IMR-90 (cell line): ENCODE data around the gene KBTBD8. TPM values are rescaled to one million over a fixed set of nuclear protein-coding genes. Genes with fewer than 3 reads are reported as not detected.
A peak's percentile ranks its signal among the peaks of the same experiment; 100 is the strongest.

Experiments used
- ATAC-seq: fragments of 200-7000 bp; cut with Tn5 transposase; 2 replicates; pipeline ENCODE4 v1.9.1; 2020; ENCODE audit warnings: low read depth, mild to moderate bottlenecking, moderate library complexity
- BruUV-seq: library from RNA; stranded (reverse); fragments of 400-500 nt; replicated peaks from 2 replicates; lab custom pipeline; 2021; lab: Mats Ljungman, UMichigan
- CTCF ChIA-PET: fragments of 300-600 bp; formaldehyde crosslinking; extraction: SDS; loops from one replicate; lab custom pipeline; 2021; ENCODE audit warnings: antibody characterized with exemption; lab: Yijun Ruan, JAX
- POLR2A ChIA-PET: fragments of 300-600 bp; sonication (Branson Sonifier 250); formaldehyde crosslinking; loops from one replicate; lab custom pipeline; 2022; ENCODE audit warnings: antibody characterized with exemption; ENCODE audit not compliant: unreplicated experiment; lab: Charles Lee
- DNase-seq: peaks from one replicate; pipeline ENCODE4 v3.0.0; 2013
- H2AFZ ChIP-seq: replicated peaks from 2 replicates; pipeline ENCODE3; 2013; ENCODE audit warnings: low read length, mild to moderate bottlenecking; ENCODE audit not compliant: poor library complexity
- H2AK5ac ChIP-seq: 2 replicates; pipeline ENCODE4 v1.6.1; 2013; ENCODE audit warnings: low read depth, low read length, inconsistent platforms
- H2AK9ac ChIP-seq: replicated peaks from 2 replicates; pipeline ENCODE3; 2013; ENCODE audit warnings: mild to moderate bottlenecking, low read depth, low read length, moderate library complexity; ENCODE audit not compliant: poor library complexity
- H2BK120ac ChIP-seq: 2 replicates; pipeline ENCODE4 v1.6.1; 2013; ENCODE audit warnings: low read depth, low read length, inconsistent platforms
- H2BK15ac ChIP-seq: 3 replicates; pipeline ENCODE4 v1.6.1; 2013; ENCODE audit warnings: low read depth, low read length, inconsistent platforms
- H2BK20ac ChIP-seq: 2 replicates; pipeline ENCODE4 v1.6.1; 2013; ENCODE audit warnings: low read depth, mild to moderate bottlenecking, inconsistent platforms, low read length, moderate library complexity
- H2BK5ac ChIP-seq: 2 replicates; pipeline ENCODE4 v1.6.1; 2013; ENCODE audit warnings: mild to moderate bottlenecking, low read depth, low read length, inconsistent platforms; ENCODE audit not compliant: poor library complexity, severe bottlenecking
- H3K14ac ChIP-seq: replicated peaks from 2 replicates; pipeline ENCODE4 v1.6.1; 2013; ENCODE audit warnings: low read depth, low read length, inconsistent platforms
- H3K18ac ChIP-seq: 2 replicates; pipeline ENCODE4 v1.6.1; 2013; ENCODE audit warnings: low read depth, low read length, control low read depth
- H3K23ac ChIP-seq: 2 replicates; pipeline ENCODE4 v1.6.1; 2013; ENCODE audit warnings: low read depth, low read length, inconsistent platforms
- H3K27ac ChIP-seq: 2 replicates; pipeline ENCODE4 v1.5.1; 2013; ENCODE audit warnings: mild to moderate bottlenecking, control low read depth, low read length; ENCODE audit not compliant: insufficient read depth
- H3K27me3 ChIP-seq: 2 replicates; pipeline ENCODE4 v1.6.1; 2013; ENCODE audit warnings: low read length; ENCODE audit not compliant: control insufficient read depth, insufficient read depth
- H3K36me3 ChIP-seq: 2 replicates; pipeline ENCODE4 v1.6.1; 2013; ENCODE audit warnings: low read length, mixed read lengths; ENCODE audit not compliant: control insufficient read depth, insufficient read depth
- H3K4ac ChIP-seq: 2 replicates; pipeline ENCODE4 v1.6.1; 2013; ENCODE audit warnings: low read depth, low read length, inconsistent platforms
- H3K4me1 ChIP-seq: 2 replicates; pipeline ENCODE4 v1.6.1; 2013; ENCODE audit warnings: low read length, mixed read lengths; ENCODE audit not compliant: control insufficient read depth, insufficient read depth
- H3K4me2 ChIP-seq: 2 replicates; pipeline ENCODE4 v1.6.1; 2013; ENCODE audit warnings: low read depth, mild to moderate bottlenecking, control low read depth, low read length, moderate library complexity
- H3K4me3 ChIP-seq: 2 replicates; pipeline ENCODE4 v1.5.1; 2013; ENCODE audit warnings: low read depth, mild to moderate bottlenecking, control low read depth, low read length, moderate library complexity; ENCODE audit not compliant: insufficient read depth
- H3K56ac ChIP-seq: 2 replicates; pipeline ENCODE4 v1.6.1; 2013; ENCODE audit warnings: low read length, inconsistent platforms; ENCODE audit not compliant: insufficient read depth; ENCODE audit errors: extremely low read depth
- H3K79me1 ChIP-seq, 2 experiments: 2 replicates each; pipeline ENCODE4 v1.6.1; 2013; ENCODE audit warnings: low read length in 2 of 2, inconsistent platforms in 1 of 2, low read depth in 1 of 2
- H3K9ac ChIP-seq: 2 replicates; pipeline ENCODE4 v1.6.1; 2013; ENCODE audit warnings: low read depth, low read length, control low read depth
- H3K9me1 ChIP-seq: 2 replicates; pipeline ENCODE4 v1.6.1; 2013; ENCODE audit warnings: low read length, inconsistent platforms; ENCODE audit not compliant: insufficient read depth
- H3K9me3 ChIP-seq: 2 replicates; pipeline ENCODE4 v1.6.1; 2013; ENCODE audit warnings: low read length; ENCODE audit not compliant: control insufficient read depth, insufficient read depth
- H4K20me1 ChIP-seq: 2 replicates; pipeline ENCODE4 v1.6.1; 2013; ENCODE audit warnings: low read length, inconsistent platforms; ENCODE audit not compliant: insufficient read depth
- H4K5ac ChIP-seq: 2 replicates; pipeline ENCODE4 v1.6.1; 2013; ENCODE audit warnings: mild to moderate bottlenecking, low read depth, low read length, control low read depth
- H4K8ac ChIP-seq, 2 experiments: 2 replicates each; pipeline ENCODE4 v1.6.1; 2013; ENCODE audit warnings: low read depth in 2 of 2, low read length in 2 of 2, control low read depth in 1 of 2, inconsistent platforms in 1 of 2
- H4K91ac ChIP-seq: 2 replicates; pipeline ENCODE4 v1.6.1; 2013; ENCODE audit warnings: low read depth, low read length, inconsistent platforms; ENCODE audit not compliant: insufficient read depth
- BHLHE40 ChIP-seq: fragments of 150-350 bp; IDR thresholded peaks from 2 replicates; pipeline ENCODE4 v1.6.1; 2016; ENCODE audit warnings: mild to moderate bottlenecking, low read depth, low read length
- CEBPB ChIP-seq: IDR thresholded peaks from 2 replicates; pipeline ENCODE4 v1.6.1; 2012; ENCODE audit warnings: low read depth, low read length, improper control_type of control experiment
- CTCF ChIP-seq: conservative IDR thresholded peaks from 2 replicates; pipeline ENCODE4 v1.5.1; 2012; ENCODE audit warnings: mild to moderate bottlenecking, low read depth, low read length, improper control_type of control experiment
- FOS ChIP-seq: fragments of 150-350 bp; IDR thresholded peaks from 2 replicates; pipeline ENCODE4 v1.6.1; 2016; ENCODE audit warnings: low read depth, low read length
- MAFK ChIP-seq: IDR thresholded peaks from 2 replicates; pipeline ENCODE4 v1.6.1; 2012; ENCODE audit warnings: low read depth, low read length, improper control_type of control experiment
- MXI1 ChIP-seq: IDR thresholded peaks from 2 replicates; pipeline ENCODE4 v1.6.1; 2012; ENCODE audit warnings: low read depth, mild to moderate bottlenecking, low read length, moderate library complexity, borderline replicate concordance
- NFE2L2 ChIP-seq: fragments of 150-350 bp; IDR thresholded peaks from 2 replicates; pipeline ENCODE4 v1.6.1; 2016; ENCODE audit warnings: low read depth, mild to moderate bottlenecking, low read length
- POLR2A ChIP-seq: IDR thresholded peaks from 2 replicates; pipeline ENCODE4 v1.6.1; 2012; ENCODE audit warnings: mild to moderate bottlenecking, low read depth, low read length
- RAD21 ChIP-seq: IDR thresholded peaks from 2 replicates; pipeline ENCODE4 v1.6.1; 2012; ENCODE audit warnings: low read length, improper control_type of control experiment
- RCOR1 ChIP-seq: IDR thresholded peaks from 2 replicates; pipeline ENCODE4 v1.6.1; 2012; ENCODE audit warnings: mild to moderate bottlenecking, low read length, improper control_type of control experiment; ENCODE audit not compliant: insufficient replicate concordance
- RFX5 ChIP-seq: IDR thresholded peaks from 2 replicates; pipeline ENCODE4 v1.8.0; 2012; ENCODE audit warnings: low read depth, mild to moderate bottlenecking, low read length, moderate library complexity
- SMC3 ChIP-seq: fragments of 150-350 bp; IDR thresholded peaks from 2 replicates; pipeline ENCODE4 v1.6.1; 2016; ENCODE audit warnings: low read depth, mild to moderate bottlenecking, antibody characterized with exemption, low read length, moderate library complexity
- WGBS, 2 experiments: methylation state at CpG; one replicate each; pipeline versions ENCODE4 v1.1.5 to v1.1.7; 2013; ENCODE audit warnings: missing lambda C conversion rate in 2 of 2; ENCODE audit not compliant: insufficient read length in 1 of 2; ENCODE audit errors: extremely low coverage in 2 of 2; 5-methylcytosine and 5-hydroxymethylcytosine counted together
- dilution Hi-C: fragments of 300-500 bp; cut with HindIII; formaldehyde crosslinking; loops from one replicate; pipeline ENCODE4 v1.14.3; 2018; ENCODE audit warnings: low sequenced_read_pairs; ENCODE audit not compliant: unreplicated experiment
- in situ Hi-C: fragments of 300-500 bp; cut with MboI; formaldehyde crosslinking; loops from 3 replicates; pipeline ENCODE4 v1.14.3; 2019; ENCODE audit warnings: low sequenced_read_pairs, inconsistent platforms, mixed read lengths
- intact Hi-C: fragments of 100-400 bp; cut with micrococcal nuclease; formaldehyde crosslinking; loops from 2 replicates; pipeline ENCODE4 v1.10.0; 2022
- polyA plus RNA-seq, 3 experiments: library from polyadenylated mRNA; depleted of rRNA; stranded (reverse); fragments of >200 nt; gene quantifications; 2 replicates each; pipeline ENCODE4 v1.2.3, GENCODE V29; 2012; ENCODE audit warnings: low replicate concordance in 1 of 3
- total RNA-seq: library from RNA; depleted of rRNA; stranded (reverse); fragments of >200 nt; gene quantifications from 2 replicates; pipeline ENCODE4 v1.2.3, GENCODE V29; 2012

KBTBD8 gene
- total and polyA plus RNA-seq, 2 of the 4 experiments (the other 2 are of a cell fraction) = 1.5 to 8.6 TPM

- Histone ChIP-seq H3K9me1 (no peaks in the 10 kb centered on the region), H2AK9ac (no peak overlapping the region), H3K14ac (no peak overlapping the region), H3K4ac (no peak overlapping the region), H4K20me1 (no peaks in the 10 kb centered on the region), H3K27ac (no peak overlapping the region), H3K18ac (no peak overlapping the region), H3K56ac (no peak overlapping the region), H4K5ac (no peak overlapping the region), H4K91ac (no peak overlapping the region), H3K9ac (no peak overlapping the region), H3K4me2 (no peak overlapping the region), H3K9me3 (no peaks in the 10 kb centered on the region), H3K79me1 (no peaks in the 10 kb centered on the region), H2AFZ (no peak overlapping the region), H2BK15ac (no peak overlapping the region), H2BK5ac (no peak overlapping the region), H3K36me3 (no peaks in the 10 kb centered on the region), H3K4me3 (no peak overlapping the region), H3K4me1 (no peaks in the 10 kb centered on the region), H2AK5ac (no peak overlapping the region), H4K8ac (no peak overlapping the region), H3K27me3 (no peaks in the 10 kb centered on the region; the same call in none of the 2 replicates), H3K23ac (no peak overlapping the region), H2BK20ac (no peak overlapping the region), H2BK120ac (no peak overlapping the region)
- ChIA-PET CTCF (interaction anchor here (1.5 to 1.7 kb wide), 2 partner anchors 65 to 69 kb away, joined by 3 to 8 read pairs; no protein-coding TSS in a partner anchor), POLR2A (no interaction called here)
- no peak for TF ChIP-seq MAFK
- no peak for TF ChIP-seq MXI1
- TF ChIP-seq CEBPB = no peak
- no peak for TF ChIP-seq NFE2L2
- no peak for TF ChIP-seq FOS
- peak; percentile 44 for TF ChIP-seq CTCF
- peak; percentile 48; the same call in 1 of the 2 replicates for TF ChIP-seq SMC3
- no peak for TF ChIP-seq RCOR1
- TF ChIP-seq RAD21 = peak; percentile 54
- TF ChIP-seq BHLHE40 = peak; percentile 21; the same call in 1 of the 2 replicates
- no peak for TF ChIP-seq RFX5
- TF ChIP-seq POLR2A = no peak
- dilution Hi-C loops = no loop called here
- BruUV-seq = no TSS peak
- 63% methylated on average over 4 of the region's 4 CpGs; no CpG with 5 or more reads in 1 of the 2 experiments for WGBS, 2 experiments
- peak; percentile 35 for DNase-seq
- intact Hi-C loops = loop anchor here (1.0 kb wide), 2 partner anchors 65 to 99 kb away; no protein-coding TSS in a partner anchor
- peak; percentile 48; the same call in 1 of the 2 replicates for ATAC-seq
- in situ Hi-C loops = loop anchor here (10.0 kb wide), 1 partner anchor 63 kb away; no protein-coding TSS in a partner anchor
Observed at GRCh38 chr3:67037615-67038014, 39.5 kb downstream of the KBTBD8 start.
